Panc1 (cell line): ENCODE data around the gene WWOX.

Experiments
- POLR2AphosphoS5 ChIP-seq: IDR thresholded peaks from 2 replicates; pipeline ENCODE4 v1.6.1; 2012; ENCODE audit warnings: mild to moderate bottlenecking, low read depth, low read length, moderate library complexity
- TCF7L2 ChIP-seq: IDR thresholded peaks from 2 replicates; pipeline ENCODE4 v1.6.1; 2011; ENCODE audit warnings: mild to moderate bottlenecking, low read depth, low read length, inconsistent platforms
- TF ChIP-seq, protein P1 (sequence below): fragments of 450-650 bp; IDR thresholded peaks from 2 replicates; pipeline ENCODE4 v1.5.1; 2017; ENCODE audit warnings: mild to moderate bottlenecking
- TF ChIP-seq, protein P2 (sequence below), 2 experiments: IDR thresholded peaks; 2 replicates each; pipeline ENCODE4 v1.6.1; 2011 to 2012; ENCODE audit warnings: low read depth in 2 of 2, control low read depth in 1 of 2, low read length in 1 of 2, mild to moderate bottlenecking in 1 of 2, moderate library complexity in 1 of 2; ENCODE audit not compliant: insufficient read depth in 1 of 2

- no peak for TF ChIP-seq TCF7L2
- TF ChIP-seq, protein P1, sequence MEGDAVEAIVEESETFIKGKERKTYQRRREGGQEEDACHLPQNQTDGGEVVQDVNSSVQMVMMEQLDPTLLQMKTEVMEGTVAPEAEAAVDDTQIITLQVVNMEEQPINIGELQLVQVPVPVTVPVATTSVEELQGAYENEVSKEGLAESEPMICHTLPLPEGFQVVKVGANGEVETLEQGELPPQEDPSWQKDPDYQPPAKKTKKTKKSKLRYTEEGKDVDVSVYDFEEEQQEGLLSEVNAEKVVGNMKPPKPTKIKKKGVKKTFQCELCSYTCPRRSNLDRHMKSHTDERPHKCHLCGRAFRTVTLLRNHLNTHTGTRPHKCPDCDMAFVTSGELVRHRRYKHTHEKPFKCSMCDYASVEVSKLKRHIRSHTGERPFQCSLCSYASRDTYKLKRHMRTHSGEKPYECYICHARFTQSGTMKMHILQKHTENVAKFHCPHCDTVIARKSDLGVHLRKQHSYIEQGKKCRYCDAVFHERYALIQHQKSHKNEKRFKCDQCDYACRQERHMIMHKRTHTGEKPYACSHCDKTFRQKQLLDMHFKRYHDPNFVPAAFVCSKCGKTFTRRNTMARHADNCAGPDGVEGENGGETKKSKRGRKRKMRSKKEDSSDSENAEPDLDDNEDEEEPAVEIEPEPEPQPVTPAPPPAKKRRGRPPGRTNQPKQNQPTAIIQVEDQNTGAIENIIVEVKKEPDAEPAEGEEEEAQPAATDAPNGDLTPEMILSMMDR: no peak
- TF ChIP-seq, protein P2, sequence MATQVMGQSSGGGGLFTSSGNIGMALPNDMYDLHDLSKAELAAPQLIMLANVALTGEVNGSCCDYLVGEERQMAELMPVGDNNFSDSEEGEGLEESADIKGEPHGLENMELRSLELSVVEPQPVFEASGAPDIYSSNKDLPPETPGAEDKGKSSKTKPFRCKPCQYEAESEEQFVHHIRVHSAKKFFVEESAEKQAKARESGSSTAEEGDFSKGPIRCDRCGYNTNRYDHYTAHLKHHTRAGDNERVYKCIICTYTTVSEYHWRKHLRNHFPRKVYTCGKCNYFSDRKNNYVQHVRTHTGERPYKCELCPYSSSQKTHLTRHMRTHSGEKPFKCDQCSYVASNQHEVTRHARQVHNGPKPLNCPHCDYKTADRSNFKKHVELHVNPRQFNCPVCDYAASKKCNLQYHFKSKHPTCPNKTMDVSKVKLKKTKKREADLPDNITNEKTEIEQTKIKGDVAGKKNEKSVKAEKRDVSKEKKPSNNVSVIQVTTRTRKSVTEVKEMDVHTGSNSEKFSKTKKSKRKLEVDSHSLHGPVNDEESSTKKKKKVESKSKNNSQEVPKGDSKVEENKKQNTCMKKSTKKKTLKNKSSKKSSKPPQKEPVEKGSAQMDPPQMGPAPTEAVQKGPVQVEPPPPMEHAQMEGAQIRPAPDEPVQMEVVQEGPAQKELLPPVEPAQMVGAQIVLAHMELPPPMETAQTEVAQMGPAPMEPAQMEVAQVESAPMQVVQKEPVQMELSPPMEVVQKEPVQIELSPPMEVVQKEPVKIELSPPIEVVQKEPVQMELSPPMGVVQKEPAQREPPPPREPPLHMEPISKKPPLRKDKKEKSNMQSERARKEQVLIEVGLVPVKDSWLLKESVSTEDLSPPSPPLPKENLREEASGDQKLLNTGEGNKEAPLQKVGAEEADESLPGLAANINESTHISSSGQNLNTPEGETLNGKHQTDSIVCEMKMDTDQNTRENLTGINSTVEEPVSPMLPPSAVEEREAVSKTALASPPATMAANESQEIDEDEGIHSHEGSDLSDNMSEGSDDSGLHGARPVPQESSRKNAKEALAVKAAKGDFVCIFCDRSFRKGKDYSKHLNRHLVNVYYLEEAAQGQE (IDR thresholded peaks at IDR 0.05; ENCODE audit: insufficient read depth in 1 of 2, low read depth in 2 of 2, low read length in 1 of 2): no peak
- no peak for TF ChIP-seq POLR2AphosphoS5
These were observed 47.4 kb downstream of the WWOX start for GRCh38 chr16:78146807-78147206.
